GM21619 (cell line): Measurements from ENCODE around the gene L1CAM.

Experiments used
- ATAC-seq: cut with Tn5 transposase; IDR thresholded peaks from one replicate; pipeline ENCODE4 v1.9.1; 2021; ENCODE audit not compliant: unreplicated experiment

L1CAM gene, protein sequence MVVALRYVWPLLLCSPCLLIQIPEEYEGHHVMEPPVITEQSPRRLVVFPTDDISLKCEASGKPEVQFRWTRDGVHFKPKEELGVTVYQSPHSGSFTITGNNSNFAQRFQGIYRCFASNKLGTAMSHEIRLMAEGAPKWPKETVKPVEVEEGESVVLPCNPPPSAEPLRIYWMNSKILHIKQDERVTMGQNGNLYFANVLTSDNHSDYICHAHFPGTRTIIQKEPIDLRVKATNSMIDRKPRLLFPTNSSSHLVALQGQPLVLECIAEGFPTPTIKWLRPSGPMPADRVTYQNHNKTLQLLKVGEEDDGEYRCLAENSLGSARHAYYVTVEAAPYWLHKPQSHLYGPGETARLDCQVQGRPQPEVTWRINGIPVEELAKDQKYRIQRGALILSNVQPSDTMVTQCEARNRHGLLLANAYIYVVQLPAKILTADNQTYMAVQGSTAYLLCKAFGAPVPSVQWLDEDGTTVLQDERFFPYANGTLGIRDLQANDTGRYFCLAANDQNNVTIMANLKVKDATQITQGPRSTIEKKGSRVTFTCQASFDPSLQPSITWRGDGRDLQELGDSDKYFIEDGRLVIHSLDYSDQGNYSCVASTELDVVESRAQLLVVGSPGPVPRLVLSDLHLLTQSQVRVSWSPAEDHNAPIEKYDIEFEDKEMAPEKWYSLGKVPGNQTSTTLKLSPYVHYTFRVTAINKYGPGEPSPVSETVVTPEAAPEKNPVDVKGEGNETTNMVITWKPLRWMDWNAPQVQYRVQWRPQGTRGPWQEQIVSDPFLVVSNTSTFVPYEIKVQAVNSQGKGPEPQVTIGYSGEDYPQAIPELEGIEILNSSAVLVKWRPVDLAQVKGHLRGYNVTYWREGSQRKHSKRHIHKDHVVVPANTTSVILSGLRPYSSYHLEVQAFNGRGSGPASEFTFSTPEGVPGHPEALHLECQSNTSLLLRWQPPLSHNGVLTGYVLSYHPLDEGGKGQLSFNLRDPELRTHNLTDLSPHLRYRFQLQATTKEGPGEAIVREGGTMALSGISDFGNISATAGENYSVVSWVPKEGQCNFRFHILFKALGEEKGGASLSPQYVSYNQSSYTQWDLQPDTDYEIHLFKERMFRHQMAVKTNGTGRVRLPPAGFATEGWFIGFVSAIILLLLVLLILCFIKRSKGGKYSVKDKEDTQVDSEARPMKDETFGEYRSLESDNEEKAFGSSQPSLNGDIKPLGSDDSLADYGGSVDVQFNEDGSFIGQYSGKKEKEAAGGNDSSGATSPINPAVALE

DNA sequence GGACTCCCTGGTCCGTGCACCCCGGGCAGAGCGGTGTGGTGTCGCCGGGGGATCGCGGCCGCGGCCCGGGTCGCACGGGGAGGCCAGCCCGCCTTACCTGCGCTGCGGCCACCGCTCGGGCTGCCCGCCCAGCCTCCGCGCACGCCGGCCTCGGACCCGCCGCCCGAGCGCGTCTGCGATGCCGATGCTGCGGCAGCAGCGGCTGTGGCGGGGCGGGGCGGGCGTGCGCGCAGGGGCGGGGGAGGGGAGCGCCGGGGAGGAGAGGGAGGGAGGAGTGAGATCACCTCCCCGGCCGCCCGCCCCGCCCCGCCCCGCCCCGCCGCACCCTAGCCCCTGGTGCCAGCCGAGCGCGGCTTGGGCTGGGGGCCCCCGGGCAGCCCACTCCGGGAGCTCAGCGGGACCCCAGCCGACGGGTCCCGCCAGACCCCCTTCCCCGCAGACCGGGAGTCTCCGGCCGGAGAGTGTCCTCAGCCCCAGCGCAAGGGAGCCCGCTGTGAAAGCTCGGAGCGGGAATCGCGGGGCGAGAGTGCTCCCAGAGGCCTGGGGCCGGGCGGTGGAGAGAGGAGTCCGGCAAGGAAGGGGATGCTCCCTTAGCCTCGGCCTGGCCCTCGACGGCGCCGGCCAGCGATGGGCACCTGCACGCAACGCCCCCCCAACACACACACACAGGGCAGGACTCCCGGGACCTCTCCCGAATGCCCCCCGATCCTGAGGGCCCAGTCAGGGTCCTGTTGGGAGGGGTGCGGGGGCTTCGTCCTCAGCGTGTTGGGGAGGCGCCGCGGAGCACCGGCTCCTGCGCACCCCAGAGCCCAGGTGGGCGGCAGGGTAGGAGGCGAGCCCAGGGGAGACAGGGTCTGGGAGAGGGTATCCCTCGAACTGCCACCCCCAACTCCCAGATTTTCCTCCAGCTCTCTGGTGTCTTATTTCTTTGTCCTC, at the start of gene L1CAM:
TSS of gene L1CAM (minus strand) at position 206 of the 936 bp plus-strand sequence. CDS start 10,337 bp downstream, outside the sequence.
- ATAC-seq = no peak

DNA sequence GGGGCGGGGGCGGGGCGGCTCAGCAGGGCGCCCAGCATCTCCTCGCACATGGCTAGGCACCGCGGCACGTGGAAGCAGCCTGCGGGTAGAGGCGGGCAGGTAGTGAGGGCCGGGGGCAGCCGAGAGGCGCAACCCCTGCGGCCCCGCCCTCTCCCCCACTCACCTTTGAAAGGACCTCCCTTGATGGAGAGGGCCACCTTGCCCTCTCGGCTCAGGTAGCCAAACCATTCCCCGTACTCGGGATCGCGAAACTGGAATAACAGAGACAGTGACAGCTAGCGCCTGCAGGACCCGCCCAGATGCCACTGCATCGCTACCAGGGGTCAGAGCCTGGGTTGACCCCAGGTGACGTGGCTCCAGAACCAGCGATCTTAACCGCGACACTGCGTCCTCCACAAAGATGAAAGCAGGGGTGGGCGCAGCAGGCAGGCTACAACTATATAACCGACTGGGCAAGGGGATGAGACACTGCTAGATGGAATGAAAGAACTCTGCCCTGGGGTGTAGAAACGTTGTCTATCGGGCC, 49.4 kb upstream of the L1CAM start:
- ATAC-seq = peak; percentile 20

DNA sequence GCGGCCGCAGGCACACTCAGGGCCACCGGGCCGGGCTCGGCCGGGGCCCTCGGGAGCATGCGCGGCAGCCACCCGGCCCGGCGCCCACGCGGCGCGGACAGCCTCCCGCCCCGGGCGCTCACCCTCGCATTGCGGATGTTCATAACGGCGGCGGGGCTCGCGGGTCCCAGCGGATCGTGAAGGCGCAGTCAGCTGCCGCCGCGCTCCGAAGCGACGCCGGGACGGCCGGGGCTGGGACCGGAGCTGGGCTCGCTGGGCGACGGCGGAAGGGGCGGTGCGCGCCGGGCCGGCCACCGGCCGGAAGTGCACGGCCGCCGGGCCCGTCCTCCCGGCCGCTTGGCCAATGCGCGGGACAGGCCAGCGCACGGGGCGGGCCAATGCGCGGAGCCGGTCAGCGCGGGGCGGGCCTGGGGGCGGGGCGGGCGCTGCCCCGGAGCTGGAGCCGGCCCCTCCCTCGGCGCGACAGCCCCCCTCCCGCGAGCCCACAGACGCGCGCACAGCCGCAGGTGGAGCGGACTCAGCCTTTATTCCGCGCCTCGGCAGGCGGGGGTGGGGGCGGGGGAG, 48.9 kb upstream of the L1CAM start, which contains the start of gene NAA10:
TSS of gene NAA10 (minus strand) at position 276 of the 564 bp plus-strand sequence. CDS start at position 143, 133 bp downstream.
- peak; percentile 90 for ATAC-seq

DNA sequence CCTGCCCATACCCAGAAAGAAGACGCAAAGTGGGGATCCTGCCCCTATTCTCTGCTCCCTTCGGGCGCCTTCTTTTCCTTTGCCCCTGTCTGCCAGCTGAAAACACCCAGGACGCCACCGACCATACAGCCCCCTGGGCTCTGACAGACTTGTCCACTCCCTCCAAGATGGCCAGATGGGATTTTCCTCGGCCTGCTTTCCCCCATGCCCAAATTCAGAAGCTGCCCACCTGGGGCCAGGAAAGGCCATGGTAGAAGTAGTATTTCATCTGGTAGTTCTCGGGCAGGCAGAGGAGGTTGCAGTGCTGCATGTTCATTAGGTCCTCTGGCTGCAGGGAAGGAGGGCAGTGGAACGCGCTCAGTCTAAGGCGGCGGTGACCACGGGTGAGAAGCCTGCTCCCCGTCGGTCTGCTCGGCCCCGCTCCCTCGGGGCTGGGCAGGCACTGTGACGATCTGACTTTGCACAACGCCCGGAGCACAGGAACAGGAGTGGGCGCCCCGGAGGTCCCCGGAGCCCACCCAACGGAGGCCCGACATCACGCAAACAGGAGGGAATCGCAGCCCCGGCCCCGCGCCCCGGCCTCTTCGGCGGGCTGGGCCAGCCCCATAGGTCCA, 48.3 kb upstream of the L1CAM start:
- ATAC-seq = peak; percentile 9

DNA sequence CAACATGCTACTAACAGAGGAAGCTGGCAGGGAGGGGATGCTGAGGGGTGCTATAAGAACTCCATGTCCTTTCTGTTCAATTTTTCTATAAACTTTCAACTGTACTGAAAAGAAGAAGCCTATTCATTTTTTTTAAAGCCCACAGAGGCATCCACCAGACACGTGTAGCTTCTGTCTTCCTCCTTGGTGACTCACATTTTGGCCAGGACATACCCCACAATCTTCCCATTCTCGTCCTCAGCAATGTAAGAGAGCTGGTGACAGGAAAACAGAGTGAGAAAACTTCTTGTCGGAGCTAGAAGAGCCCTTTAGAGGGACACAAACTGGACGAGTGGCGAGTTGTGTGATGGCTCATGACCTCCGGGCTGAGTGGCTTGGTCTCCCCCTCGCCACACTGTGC, 47.8 kb upstream of the L1CAM start:
- ATAC-seq = no peak

DNA sequence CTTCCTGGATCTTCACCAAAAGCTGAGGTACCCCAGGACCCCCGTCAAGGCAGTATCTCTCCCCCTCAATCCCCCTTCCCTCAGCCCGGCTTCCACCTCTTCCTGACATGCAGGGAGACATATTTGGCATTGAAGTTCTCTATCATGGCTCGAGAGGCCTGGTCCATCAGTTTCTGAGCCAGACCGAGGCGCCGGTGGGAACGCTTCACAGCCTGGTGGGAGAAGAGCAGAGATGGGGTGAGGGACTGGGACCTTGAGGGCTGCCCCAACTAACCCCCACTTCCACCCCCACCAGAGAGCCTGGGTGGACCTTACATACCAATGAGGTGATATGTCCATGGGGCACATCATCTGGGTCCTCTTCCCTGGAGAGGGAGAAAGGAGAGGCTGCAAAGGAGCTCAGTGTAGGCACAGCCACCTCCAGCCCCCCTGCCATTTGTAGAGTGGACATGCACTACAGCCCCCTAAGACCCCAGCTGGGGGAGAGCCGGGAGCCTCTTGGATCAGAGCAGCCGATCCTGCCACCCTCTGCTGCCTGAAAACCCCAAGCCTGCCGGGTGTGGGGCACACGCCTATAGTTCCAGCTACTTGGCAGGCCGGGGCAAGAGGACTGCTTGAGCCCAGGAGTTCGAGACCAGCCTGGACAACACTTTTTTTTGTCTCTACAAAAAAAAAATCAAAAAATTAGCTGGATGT, 46.4 kb upstream of the L1CAM start:
- ATAC-seq = no peak

DNA sequence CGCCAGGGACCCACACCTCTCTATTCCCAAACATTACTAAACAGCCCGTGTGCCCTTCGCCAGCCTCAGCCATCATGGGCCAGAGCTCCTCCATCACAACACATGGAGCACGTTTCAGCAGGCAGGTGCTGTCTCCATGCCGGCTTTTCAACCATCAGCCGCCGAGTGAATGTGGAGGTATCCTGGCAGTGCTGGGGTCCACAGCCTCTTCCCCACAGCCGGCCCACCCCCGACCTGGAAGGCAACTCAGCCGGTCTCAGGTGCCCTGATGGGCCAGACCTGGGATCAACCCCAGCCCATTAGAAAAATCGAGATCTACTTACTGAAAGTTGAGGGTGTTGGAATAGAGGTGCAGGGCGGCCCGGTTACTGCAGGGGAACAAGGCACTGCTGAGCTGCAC, 45.8 kb upstream of the L1CAM start:
- ATAC-seq = no peak

DNA sequence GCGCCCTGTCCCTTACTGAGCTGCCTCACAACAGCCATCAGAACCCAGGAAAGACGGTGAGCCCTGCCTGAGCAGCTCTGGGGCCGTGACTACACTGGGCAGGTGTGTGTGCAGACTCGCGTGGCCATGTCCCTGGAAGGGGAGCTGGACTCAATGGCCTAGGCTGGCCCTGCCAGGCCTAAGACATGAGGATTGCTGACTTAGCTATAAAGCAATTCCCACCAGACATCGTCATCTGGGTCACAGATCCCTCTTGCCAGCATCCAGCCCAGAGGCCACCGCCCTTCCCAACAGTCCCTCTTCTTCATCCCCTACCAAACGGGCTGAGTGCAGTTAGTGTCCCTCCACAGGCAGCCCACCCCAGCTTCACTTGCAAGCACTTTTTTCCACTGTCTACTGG, 45.2 kb upstream of the L1CAM start:
- ATAC-seq = no peak

DNA sequence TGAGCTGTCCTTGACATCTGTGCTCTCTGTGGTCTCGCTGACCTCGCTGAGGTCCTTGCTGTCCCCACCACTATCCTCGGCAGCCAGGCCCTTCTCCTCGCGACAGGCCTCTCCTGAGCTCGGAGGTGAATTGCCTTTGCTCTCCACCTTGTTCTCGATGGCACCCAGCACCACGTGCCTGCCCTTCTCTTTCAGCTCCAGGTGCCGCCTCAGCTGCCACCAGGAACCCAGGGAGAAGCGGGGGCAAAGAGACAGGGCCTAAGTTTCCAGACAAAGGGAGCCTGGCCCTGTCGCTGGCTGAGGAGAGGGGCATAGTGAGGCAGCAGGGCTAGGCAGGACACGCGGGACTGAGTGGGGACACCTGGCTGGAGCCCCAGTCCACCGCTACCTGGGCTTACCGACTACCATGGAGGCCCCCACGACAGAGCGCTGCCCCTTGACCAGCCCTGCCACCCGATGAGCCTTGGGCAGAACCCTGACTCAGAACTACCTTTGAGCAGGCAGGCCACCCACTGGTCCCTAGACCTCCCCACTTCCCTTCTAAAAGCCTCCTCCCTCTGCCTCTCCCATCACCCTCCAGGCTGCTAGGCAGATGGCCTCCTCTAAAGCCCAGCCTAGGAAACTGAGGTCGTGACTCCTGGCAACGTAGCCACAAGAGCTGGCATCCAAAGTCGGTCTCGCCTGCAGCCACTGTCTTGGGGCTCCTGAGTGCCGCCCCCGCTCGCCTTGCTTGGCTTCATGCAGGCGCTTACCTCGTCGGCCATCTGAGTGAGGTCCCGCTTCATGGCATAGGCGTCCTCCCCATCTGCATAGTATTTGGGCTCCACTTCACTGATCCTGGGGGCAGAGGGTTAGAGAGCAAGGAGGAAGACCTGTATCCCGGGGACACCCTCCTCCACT, 44.3 kb upstream of the L1CAM start:
- ATAC-seq = no peak

DNA sequence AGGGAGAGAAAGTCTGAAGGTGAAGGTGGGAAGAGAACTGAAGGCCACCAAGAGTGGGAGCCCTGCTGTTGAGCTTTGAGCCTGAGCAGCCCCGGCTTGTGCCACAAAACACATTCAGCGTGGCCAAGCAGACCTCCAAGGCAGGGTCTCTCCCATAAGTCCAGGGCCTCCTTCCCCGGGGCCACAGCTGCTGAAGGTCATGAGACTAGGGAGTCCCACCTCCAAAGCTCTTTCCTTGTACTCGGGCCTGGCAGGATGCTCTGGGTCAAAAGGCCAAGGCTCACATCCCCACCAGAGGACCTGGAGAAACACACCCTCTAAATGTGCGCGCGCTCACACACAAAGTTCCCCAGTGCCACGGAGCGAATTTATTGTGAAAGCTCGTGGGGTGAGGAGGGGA, 43.6 kb upstream of the L1CAM start:
- no peak for ATAC-seq

DNA sequence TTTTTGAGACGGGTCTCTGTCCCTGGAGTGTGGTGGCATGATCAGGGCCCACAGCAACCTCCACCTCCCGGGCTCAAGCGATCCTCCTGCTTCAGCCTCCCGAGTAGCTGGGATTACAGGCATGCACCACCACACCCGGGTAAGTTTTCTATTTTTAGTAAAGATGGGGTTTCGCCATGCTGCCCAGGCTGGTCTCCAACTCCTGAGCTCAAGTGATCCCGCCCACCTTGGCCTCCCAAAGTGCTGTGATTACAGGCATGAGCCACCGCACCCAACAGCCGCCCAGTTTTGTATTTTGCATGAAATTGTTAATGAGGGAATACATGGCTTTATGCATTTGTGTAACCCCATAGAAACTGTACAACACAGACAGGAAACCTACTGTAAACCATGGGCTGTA, 42.9 kb upstream of the L1CAM start:
- no peak for ATAC-seq

DNA sequence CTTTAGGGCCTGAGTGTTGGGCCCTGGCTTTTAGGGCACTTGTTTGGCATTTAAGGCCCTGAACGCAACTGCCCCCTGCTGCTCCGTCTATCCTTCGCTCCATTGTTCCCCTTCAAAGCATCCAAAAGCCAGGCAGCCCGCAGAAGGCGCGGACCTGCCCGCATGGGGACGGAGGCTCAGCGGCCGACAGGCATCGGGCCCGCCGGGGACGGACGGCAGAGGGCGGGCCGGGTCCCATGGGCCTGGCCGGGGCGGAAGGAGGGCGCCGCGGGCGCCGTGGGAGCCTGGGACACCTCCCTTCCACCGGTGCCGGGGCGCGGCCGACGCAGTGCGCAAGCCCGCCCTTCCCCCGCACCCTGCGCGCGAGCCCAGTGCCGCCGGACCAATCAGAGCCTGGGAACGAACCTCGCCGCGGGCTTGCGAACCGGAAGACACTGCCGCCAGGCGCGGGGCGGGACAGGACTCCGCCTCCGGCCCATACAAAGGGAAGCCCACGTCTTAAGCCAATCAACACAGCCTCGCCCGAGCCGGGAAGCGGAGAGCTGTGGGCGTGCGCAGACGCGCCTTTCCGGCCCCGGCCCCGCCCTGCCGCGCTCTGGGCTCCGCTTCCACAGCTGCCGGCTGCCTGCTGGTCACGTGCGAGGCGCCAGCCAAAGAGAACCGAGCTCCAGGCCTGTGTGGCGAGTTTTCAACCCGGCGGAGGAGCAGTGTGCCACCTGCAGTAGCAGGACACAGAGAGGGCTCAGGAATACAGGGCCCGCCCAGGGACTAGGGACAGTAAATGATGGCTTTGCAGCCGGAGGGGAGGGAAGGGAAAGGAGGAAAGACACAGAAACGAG, 42.2 kb upstream of the L1CAM start:
- ATAC-seq = peak; percentile 64

DNA sequence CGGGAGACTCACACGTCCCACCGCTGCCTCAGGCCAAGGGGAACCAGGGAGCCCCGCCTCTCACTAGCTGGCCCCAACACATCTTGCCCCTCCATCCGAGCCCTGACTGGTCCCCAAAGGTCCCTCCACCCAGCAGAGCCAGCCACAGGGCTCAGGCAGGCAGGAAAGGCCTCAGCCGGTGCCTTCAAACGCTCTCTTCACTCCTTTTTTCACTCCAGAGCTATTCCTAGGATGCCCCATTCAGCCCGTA, 41.6 kb upstream of the L1CAM start:
- ATAC-seq = no peak

DNA sequence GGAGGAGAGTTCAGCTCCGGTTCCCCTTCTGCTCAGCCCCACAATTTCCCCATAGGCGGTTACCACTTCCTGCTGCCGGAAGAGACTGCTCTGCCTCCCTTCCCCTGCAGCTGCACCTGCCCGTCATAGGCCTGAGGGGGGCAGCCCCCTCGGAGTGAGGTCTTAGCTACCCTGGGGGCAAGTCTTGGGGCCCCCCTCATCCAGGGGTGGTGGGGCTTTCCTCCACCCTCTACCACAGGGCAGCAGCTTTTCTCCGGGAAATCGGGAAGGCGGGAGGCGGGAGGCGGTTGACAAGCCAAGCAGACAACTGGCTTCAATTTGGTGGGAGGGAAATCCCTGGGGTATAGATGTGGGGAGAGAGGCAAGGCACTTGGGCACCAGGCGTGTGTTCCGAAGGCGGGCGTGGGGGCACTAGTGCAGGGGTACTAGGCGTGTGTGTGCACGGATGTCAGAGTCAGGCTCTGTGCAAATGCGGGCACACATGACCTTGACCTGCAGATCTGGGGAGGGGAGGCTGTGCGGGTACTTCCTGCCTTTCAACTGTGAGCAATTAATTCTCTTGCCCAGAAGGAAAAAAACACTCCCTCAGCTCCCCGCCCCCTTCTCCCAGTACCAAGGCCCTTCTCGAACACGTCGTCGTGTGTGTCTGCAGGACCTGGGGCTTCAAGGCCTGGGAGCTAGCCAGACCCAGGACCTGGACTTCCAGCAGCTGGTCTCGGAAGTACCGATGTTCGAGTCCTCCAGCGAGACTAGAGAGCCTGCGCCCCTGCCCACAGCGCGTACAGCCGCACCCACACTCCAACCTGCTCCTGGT, 41.1 kb upstream of the L1CAM start:
- peak; percentile 38 for ATAC-seq

DNA sequence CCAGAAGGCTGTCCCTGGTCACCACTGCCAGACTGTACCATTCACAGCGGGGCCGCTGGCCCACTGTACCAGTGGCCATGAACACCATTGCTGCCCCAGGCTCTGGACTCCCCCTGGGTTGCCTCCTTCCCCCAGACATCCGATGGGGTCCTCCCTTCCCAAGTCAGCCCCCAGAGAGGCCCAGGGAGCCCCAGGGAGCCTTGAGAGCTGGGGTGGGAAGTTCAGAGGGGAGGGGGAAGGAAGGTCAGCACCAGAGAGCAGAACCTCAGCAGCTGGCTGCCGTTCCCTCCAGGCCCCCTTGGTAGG, 40.5 kb upstream of the L1CAM start:
- no peak for ATAC-seq
